ENCODE data around the gene VPREB3. TPM values are rescaled to one million over a fixed set of nuclear protein-coding genes. Genes with fewer than 3 reads are reported as not detected.

Gene VPREB3
- total and polyA plus RNA-seq, 4 donors, result 0.39 to 1.4 TPM; not detected in 2

DNA sequence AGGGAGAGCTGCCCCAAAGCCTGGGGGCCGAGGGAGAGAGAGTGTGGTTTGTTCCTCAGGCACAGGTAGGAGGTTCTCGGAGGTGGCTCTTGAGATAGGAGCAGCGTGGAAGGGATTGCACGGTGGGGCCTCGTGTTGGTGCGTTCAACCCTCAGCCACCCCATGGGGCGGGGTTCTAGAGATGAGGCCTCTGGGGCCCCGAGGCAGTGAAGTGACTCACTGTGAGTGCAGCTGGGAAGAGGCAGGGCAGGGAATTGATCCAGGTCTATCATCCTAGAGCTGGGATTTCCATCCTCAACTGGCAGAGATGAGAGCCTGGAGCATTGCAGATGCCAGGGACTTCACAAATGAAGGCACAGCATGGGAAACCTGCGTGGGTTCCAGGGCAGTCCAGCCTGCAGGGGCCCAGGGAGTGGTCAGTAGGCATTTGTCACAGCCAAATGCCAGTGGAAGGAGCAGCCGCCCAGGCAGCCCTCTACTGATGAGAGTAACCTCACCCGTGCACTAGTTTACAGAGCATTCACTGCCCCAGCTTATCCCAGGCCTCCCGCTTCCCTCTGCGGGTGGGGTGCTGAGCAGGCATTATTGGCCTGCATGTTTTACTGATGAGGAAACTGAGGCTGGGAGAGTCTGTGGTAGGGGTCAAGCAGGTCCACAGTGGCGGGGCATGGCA lies 27.4 kb upstream of the VPREB3 start:
- Histone ChIP-seq H3K36me3 (ENCODE audit: control insufficient read depth in 4 of 4, insufficient read depth in 4 of 4, low read length in 4 of 4) (no peaks in the 10 kb centered on the region), H3K9me3 (ENCODE audit: control insufficient read depth in 4 of 4, insufficient read depth in 3 of 4, low read length in 3 of 4) (no peaks in the 10 kb centered on the region), H3K27ac (ENCODE audit: low read depth in 1 of 2, low read length in 1 of 2) (no peak overlapping the region), H3K9ac (ENCODE audit: insufficient read depth in 1 of 2, low read length in 2 of 2) (no peak overlapping the region), H3K27me3 (ENCODE audit: control insufficient read depth in 3 of 3, insufficient read depth in 3 of 3, low read length in 2 of 3) (no peaks in the 10 kb centered on the region), H3K4me3 (no peak overlapping the region), H3K4me1 (ENCODE audit: control insufficient read depth in 5 of 5, insufficient read depth in 5 of 5, low read length in 5 of 5) (peaks cover 0 to 6% (median 5%) of the 10 kb centered on the region in 5 donors)
- TF ChIP-seq, protein P1, sequence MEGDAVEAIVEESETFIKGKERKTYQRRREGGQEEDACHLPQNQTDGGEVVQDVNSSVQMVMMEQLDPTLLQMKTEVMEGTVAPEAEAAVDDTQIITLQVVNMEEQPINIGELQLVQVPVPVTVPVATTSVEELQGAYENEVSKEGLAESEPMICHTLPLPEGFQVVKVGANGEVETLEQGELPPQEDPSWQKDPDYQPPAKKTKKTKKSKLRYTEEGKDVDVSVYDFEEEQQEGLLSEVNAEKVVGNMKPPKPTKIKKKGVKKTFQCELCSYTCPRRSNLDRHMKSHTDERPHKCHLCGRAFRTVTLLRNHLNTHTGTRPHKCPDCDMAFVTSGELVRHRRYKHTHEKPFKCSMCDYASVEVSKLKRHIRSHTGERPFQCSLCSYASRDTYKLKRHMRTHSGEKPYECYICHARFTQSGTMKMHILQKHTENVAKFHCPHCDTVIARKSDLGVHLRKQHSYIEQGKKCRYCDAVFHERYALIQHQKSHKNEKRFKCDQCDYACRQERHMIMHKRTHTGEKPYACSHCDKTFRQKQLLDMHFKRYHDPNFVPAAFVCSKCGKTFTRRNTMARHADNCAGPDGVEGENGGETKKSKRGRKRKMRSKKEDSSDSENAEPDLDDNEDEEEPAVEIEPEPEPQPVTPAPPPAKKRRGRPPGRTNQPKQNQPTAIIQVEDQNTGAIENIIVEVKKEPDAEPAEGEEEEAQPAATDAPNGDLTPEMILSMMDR (IDR thresholded peaks at IDR 0.05; ENCODE audit: control extremely low read depth, extremely low read depth), result no peak
- no peak for DNase-seq
- no peak for ATAC-seq (ENCODE audit: insufficient read depth, low FRiP score)
- 82 to 90% methylated on average over 14 of the region's 14 CpGs for WGBS, 2 donors

GRCh38 chr22:23781065-23781464 lies 26.8 kb upstream of the VPREB3 start:
- TF ChIP-seq, protein P1 (IDR thresholded peaks at IDR 0.05; ENCODE audit: control extremely low read depth, extremely low read depth), result no peak
- Histone ChIP-seq H3K4me1 (ENCODE audit: control insufficient read depth in 5 of 5, insufficient read depth in 5 of 5, low read length in 5 of 5) (peaks cover 0 to under 1% (median 0%) of the 10 kb centered on the region in 5 donors), H3K9ac (ENCODE audit: insufficient read depth in 1 of 2, low read length in 2 of 2) (no peak overlapping the region), H3K27me3 (ENCODE audit: control insufficient read depth in 3 of 3, insufficient read depth in 3 of 3, low read length in 2 of 3) (no peaks in the 10 kb centered on the region), H3K9me3 (ENCODE audit: control insufficient read depth in 4 of 4, insufficient read depth in 3 of 4, low read length in 3 of 4) (no peaks in the 10 kb centered on the region), H3K4me3 (no peak overlapping the region), H3K36me3 (ENCODE audit: control insufficient read depth in 4 of 4, insufficient read depth in 4 of 4, low read length in 4 of 4) (no peaks in the 10 kb centered on the region), H3K27ac (ENCODE audit: low read depth in 1 of 2, low read length in 1 of 2) (no peak overlapping the region)
- 89 to 94% methylated on average over 15 of the region's 15 CpGs for WGBS, 2 donors
- no peak for ATAC-seq (ENCODE audit: insufficient read depth, low FRiP score)
- no peak for DNase-seq

GRCh38 chr22:23780146-23780748 lies 26.0 kb upstream of the VPREB3 start:
- TF ChIP-seq, protein P1 (IDR thresholded peaks at IDR 0.05; ENCODE audit: control extremely low read depth, extremely low read depth), result no peak

More at GRCh38 chr22:23780146-23780748, 26.0 kb upstream of the VPREB3 start:
- Histone ChIP-seq H3K9me3 (ENCODE audit: control insufficient read depth in 4 of 4, insufficient read depth in 3 of 4, low read length in 3 of 4) (no peaks in the 10 kb centered on the region), H3K4me3 (no peak overlapping the region), H3K9ac (ENCODE audit: insufficient read depth in 1 of 2, low read length in 2 of 2) (no peak overlapping the region), H3K36me3 (ENCODE audit: control insufficient read depth in 4 of 4, insufficient read depth in 4 of 4, low read length in 4 of 4) (no peaks in the 10 kb centered on the region), H3K4me1 (ENCODE audit: control insufficient read depth in 5 of 5, insufficient read depth in 5 of 5, low read length in 5 of 5) (peaks cover 0 to 1% (median 0%) of the 10 kb centered on the region in 5 donors), H3K27me3 (ENCODE audit: control insufficient read depth in 3 of 3, insufficient read depth in 3 of 3, low read length in 2 of 3) (no peaks in the 10 kb centered on the region), H3K27ac (ENCODE audit: low read depth in 1 of 2, low read length in 1 of 2) (no peak overlapping the region)
- ATAC-seq (ENCODE audit: insufficient read depth, low FRiP score) (no peak), DNase-seq (no peak)
- WGBS, 2 donors, result 93 to 96% methylated on average over 20 of the region's 20 CpGs
